ENCODE results near the gene PKP4. TPM values are rescaled to one million over a fixed set of nuclear protein-coding genes. Genes with fewer than 3 reads are reported as not detected.
"Not testable (repeated sequence)": the region's sequence is repeated elsewhere in the genome, so short reads cannot be mapped to it uniquely, and the experiment has no call there.

PKP4 gene
- total and polyA plus RNA-seq, 2 donors (not counting 1 experiment from before 2014, with no cell fraction given), result 2.0 to 13.3 TPM

- no peak for TF ChIP-seq CTCF (IDR thresholded peaks at IDR 0.05)
- H3K9ac ChIP-seq (ENCODE audit: low read length), result no peak overlapping the region
- POLR2A ChIA-PET, result no interaction called here
- no peak overlapping the region for H3K4me3 ChIP-seq (ENCODE audit: control extremely low read depth in 1 of 5, extremely low read depth in 1 of 5, insufficient read depth in 1 of 5, low read depth in 2 of 5, low read length in 4 of 5)
- H3K4me1 ChIP-seq (ENCODE audit: control insufficient read depth in 2 of 2, insufficient read depth in 2 of 2, low read length in 2 of 2), result no peaks in the 10 kb centered on the region
- DNase-seq (no peak), ATAC-seq (ENCODE audit: low read depth) (no peak)
- no peak overlapping the region for H2AFZ ChIP-seq (ENCODE audit: insufficient read depth, low read depth, low read length, poor library complexity, severe bottlenecking)
- Mint-ChIP-seq H3K4me3 (no peak overlapping the region), H3K4me1 (no peaks in the 10 kb centered on the region), H3K27ac (no peak overlapping the region), H3K9me3 (ENCODE audit: insufficient read depth) (peaks cover 7% of the 10 kb centered on the region), H3K27me3 (peaks cover 8% of the 10 kb centered on the region)
- intact Hi-C loops (cut with micrococcal nuclease), result no loop called here
- H3K79me2 ChIP-seq (ENCODE audit: control insufficient read depth, insufficient read depth, low read length), result no peaks in the 10 kb centered on the region
- no peak overlapping the region for H3K4me2 ChIP-seq (replicated peaks; ENCODE audit: low read depth, low read length, poor library complexity, severe bottlenecking)
- CTCF ChIA-PET, result no interaction called here
- H3K27ac ChIP-seq (ENCODE audit: low read length in 2 of 2), result no peak overlapping the region
- H3K27me3 ChIP-seq (replicated peaks in 1 of 4; ENCODE audit: control extremely low read depth in 1 of 4, control insufficient read depth in 3 of 4, insufficient read depth in 4 of 4, low read length in 3 of 4), result no peaks in the 10 kb centered on the region
- peaks cover 4 to 11% (median 8%) of the 10 kb centered on the region in 3 donors for H3K9me3 ChIP-seq (ENCODE audit: control extremely low read depth in 1 of 3, control insufficient read depth in 2 of 3, insufficient read depth in 1 of 3, low read length in 2 of 3)
- no peaks in the 10 kb centered on the region for H3K36me3 ChIP-seq (replicated peaks in 1 of 2; ENCODE audit: control extremely low read depth in 1 of 2, control insufficient read depth in 1 of 2, extremely low read depth in 1 of 2, insufficient read depth in 2 of 2, low read length in 1 of 2)
- no peaks in the 10 kb centered on the region for H4K20me1 ChIP-seq (ENCODE audit: control insufficient read depth, insufficient read depth, low read length, poor library complexity, severe bottlenecking)
Measured at GRCh38 chr2:158432117-158432516, 24.6 kb upstream of the PKP4 start.

- H3K27me3 ChIP-seq (replicated peaks in 1 of 4; ENCODE audit: control extremely low read depth in 1 of 4, control insufficient read depth in 3 of 4, insufficient read depth in 4 of 4, low read length in 3 of 4); H3K4me1 ChIP-seq (ENCODE audit: control insufficient read depth in 2 of 2, insufficient read depth in 2 of 2, low read length in 2 of 2); ATAC-seq (ENCODE audit: low read depth); DNase-seq; CTCF ChIA-PET; H3K4me1 Mint-ChIP-seq; intact Hi-C loops (cut with micrococcal nuclease); H3K27ac ChIP-seq (ENCODE audit: low read length in 2 of 2); H3K36me3 ChIP-seq (replicated peaks in 1 of 2; ENCODE audit: control extremely low read depth in 1 of 2, control insufficient read depth in 1 of 2, extremely low read depth in 1 of 2, insufficient read depth in 2 of 2, low read length in 1 of 2); POLR2A ChIA-PET; H3K27me3 Mint-ChIP-seq; H3K4me3 Mint-ChIP-seq; H2AFZ ChIP-seq (ENCODE audit: insufficient read depth, low read depth, low read length, poor library complexity, severe bottlenecking); H3K4me2 ChIP-seq (replicated peaks; ENCODE audit: low read depth, low read length, poor library complexity, severe bottlenecking); H3K4me3 ChIP-seq (ENCODE audit: control extremely low read depth in 1 of 5, extremely low read depth in 1 of 5, insufficient read depth in 1 of 5, low read depth in 2 of 5, low read length in 4 of 5); H3K27ac Mint-ChIP-seq; H3K9me3 Mint-ChIP-seq (ENCODE audit: insufficient read depth); H3K9ac ChIP-seq (ENCODE audit: low read length); H3K79me2 ChIP-seq (ENCODE audit: control insufficient read depth, insufficient read depth, low read length); H4K20me1 ChIP-seq (ENCODE audit: control insufficient read depth, insufficient read depth, low read length, poor library complexity, severe bottlenecking): not testable (repeated sequence)
- H3K9me3 ChIP-seq (ENCODE audit: control extremely low read depth in 1 of 3, control insufficient read depth in 2 of 3, insufficient read depth in 1 of 3, low read length in 2 of 3), result peaks cover 4 to 11% (median 8%) of the 10 kb centered on the region in 3 donors
- WGBS (ENCODE audit: insufficient coverage), result 94% methylated on average over 13 of the region's 13 CpGs
Measured at GRCh38 chr2:158433716-158434115, 23.0 kb upstream of the PKP4 start.

GRCh38 chr2:158439062-158439461 lies 17.7 kb upstream of the PKP4 start:
- H3K9me3 Mint-ChIP-seq (ENCODE audit: insufficient read depth); intact Hi-C loops (cut with micrococcal nuclease); H2AFZ ChIP-seq (ENCODE audit: insufficient read depth, low read depth, low read length, poor library complexity, severe bottlenecking); H3K27me3 ChIP-seq (replicated peaks in 1 of 4; ENCODE audit: control extremely low read depth in 1 of 4, control insufficient read depth in 3 of 4, insufficient read depth in 4 of 4, low read length in 3 of 4); H3K27ac ChIP-seq (ENCODE audit: low read length in 2 of 2); DNase-seq; H3K27me3 Mint-ChIP-seq; H3K9me3 ChIP-seq (ENCODE audit: control extremely low read depth in 1 of 3, control insufficient read depth in 2 of 3, insufficient read depth in 1 of 3, low read length in 2 of 3); ATAC-seq (ENCODE audit: low read depth); CTCF ChIA-PET; H3K4me1 ChIP-seq (ENCODE audit: control insufficient read depth in 2 of 2, insufficient read depth in 2 of 2, low read length in 2 of 2); H3K4me3 Mint-ChIP-seq; H3K4me2 ChIP-seq (replicated peaks; ENCODE audit: low read depth, low read length, poor library complexity, severe bottlenecking); H3K4me3 ChIP-seq (ENCODE audit: control extremely low read depth in 1 of 5, extremely low read depth in 1 of 5, insufficient read depth in 1 of 5, low read depth in 2 of 5, low read length in 4 of 5); H4K20me1 ChIP-seq (ENCODE audit: control insufficient read depth, insufficient read depth, low read length, poor library complexity, severe bottlenecking); H3K27ac Mint-ChIP-seq; H3K9ac ChIP-seq (ENCODE audit: low read length); H3K4me1 Mint-ChIP-seq; H3K36me3 ChIP-seq (replicated peaks in 1 of 2; ENCODE audit: control extremely low read depth in 1 of 2, control insufficient read depth in 1 of 2, extremely low read depth in 1 of 2, insufficient read depth in 2 of 2, low read length in 1 of 2); POLR2A ChIA-PET; H3K79me2 ChIP-seq (ENCODE audit: control insufficient read depth, insufficient read depth, low read length): not testable (repeated sequence)
- 100% methylated on average over 2 of the region's 4 CpGs for WGBS (ENCODE audit: insufficient coverage)
